Right ventricle myocardium superior (tissue), 1 donor: ENCODE results near the gene KLF6. TPM values are rescaled to one million over a fixed set of nuclear protein-coding genes. Genes with fewer than 3 reads are reported as not detected.

ENCODE experiments used
- ATAC-seq: fragments of 200-7000 bp; cut with Tn5 transposase; one replicate; pipeline ENCODE4 v1.9.1; 2020; ENCODE audit warnings: mild to moderate bottlenecking; ENCODE audit not compliant: poor library complexity
- DNase-seq: peaks from one replicate; pipeline ENCODE4 v3.0.0-alpha.2; 2020
- intact Hi-C: fragments of 100-400 bp; cut with DNase I; formaldehyde crosslinking; loops from one replicate; pipeline ENCODE4 v1.11.2; 2022
- total RNA-seq: library from RNA; stranded (reverse); fragmentation: NEBNext Ultra II Directional; extraction: Animal tissue kit (Norgen Biotek cat#: 25700); gene quantifications from one replicate; pipeline ENCODE4 v1.2.1, GENCODE V29; 2021
- donor health status: DM: no; HTN: yes; CAD: no; lungs with severe emphysema.

Gene KLF6
- total RNA-seq, 1 donor from 2014 or later, result 60.2 TPM

DNA sequence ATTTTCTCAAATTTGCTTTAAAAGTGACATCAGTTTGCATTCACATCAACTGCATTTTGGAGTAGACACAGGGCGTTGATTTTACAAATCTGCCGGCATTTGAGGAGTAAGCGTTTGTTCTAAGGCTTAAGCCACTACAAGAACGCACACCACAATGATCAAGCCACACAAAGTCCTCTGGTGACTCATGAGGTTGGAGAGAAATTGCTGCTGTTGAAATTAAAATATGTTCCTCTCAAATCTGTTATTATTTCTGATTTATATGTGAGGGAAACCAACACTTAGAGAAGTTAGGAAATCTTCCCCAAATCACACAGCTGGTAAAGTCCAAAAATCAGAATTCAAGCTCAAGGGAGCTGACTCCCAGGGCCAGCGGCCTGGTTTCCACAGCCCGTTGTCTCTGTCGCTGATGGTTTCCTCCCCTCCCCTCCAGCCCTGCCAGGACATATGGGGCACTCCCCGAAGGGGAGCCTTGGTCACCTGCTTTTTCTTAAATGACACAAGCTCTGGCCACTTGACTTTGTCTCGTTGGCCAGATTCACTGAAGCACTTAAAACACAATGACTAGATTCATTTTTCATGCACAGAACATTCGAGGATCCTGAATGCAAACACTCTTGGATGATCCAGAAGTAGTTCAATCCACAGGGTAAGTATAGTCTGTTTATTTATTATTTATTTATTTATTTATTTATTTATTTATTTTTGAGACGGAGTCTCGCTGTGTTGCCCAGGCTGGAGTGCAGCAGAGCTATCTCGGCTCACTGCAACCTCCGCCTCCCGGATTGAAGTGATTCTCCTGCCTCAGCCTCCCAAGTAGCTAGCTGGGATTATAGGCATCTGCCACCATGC lies 29.2 kb upstream of the KLF6 start:
- ATAC-seq (no peak), DNase-seq (no peak)
- intact Hi-C loops, result no loop called here

DNA sequence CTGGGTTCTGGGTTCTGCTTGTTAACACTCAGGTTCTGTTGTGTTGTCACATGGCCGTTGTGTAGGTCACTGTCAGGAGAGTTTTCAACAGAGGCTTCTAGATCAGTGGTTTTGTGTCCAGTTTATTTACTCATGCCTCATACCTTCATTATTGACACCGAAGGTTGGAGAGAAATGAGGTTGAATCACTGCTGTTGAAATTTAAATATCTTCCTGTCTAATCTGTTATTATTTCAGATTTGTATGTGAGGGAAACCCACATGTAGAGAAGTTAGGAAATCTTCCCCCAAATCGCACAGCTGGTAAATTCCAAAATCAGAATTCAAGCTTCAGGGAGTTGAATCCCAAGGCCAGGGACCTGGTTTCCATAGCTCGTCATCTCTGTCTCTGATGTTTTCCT lies 28.3 kb upstream of the KLF6 start:
- DNase-seq, result no peak
- no peak for ATAC-seq
- intact Hi-C loops, result no loop called here

DNA sequence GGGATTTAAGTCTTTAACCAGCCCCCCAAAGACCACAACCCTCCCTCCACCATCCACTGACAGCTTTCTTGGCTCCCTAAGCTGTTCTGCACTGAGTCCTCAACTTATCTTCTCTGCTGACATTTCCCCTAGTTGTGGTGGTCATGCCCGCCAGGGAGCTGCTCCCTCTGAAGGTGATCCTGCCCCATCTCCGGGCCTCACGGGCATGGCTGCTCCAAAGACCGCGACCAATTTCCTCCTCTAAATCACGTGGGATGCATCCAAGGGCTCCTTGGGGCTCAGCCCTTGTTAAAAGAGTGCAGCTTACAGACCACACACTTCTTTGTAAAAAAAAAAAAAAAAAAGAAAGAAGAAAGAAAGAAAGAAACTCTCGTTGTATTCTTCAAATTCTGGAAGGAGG lies 27.1 kb upstream of the KLF6 start:
- intact Hi-C loops, result no loop called here
- ATAC-seq (peak; percentile 30), DNase-seq (no peak)

DNA sequence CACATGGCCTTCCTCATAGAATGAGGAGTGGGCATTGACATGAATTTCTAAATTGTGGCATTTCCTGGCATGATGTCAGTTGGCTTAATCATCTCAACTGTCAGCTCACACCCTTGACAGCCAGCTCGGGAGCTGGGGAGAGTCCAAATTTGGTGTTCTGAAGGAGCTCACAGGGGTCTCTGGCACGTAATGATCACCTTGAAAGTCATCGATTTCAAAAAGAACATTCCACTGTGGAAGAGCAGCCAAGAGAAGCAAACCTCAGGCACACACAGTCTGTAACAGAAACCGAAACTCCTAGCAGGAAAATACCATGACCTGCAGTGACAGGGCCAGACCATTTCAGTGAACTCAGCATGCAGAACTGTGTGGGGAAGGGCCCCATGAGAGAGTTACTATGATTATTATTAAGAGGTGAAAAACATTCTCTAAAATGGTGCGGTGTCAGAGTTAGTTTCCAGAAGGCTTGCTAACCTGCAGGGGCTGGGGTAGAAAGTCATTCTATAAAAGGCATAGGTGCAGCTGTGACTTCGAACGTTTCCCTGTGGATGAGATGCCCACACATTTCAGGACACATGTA lies 26.4 kb upstream of the KLF6 start:
- DNase-seq (no peak), ATAC-seq (peak; percentile 68)
- intact Hi-C loops, result no loop called here

DNA sequence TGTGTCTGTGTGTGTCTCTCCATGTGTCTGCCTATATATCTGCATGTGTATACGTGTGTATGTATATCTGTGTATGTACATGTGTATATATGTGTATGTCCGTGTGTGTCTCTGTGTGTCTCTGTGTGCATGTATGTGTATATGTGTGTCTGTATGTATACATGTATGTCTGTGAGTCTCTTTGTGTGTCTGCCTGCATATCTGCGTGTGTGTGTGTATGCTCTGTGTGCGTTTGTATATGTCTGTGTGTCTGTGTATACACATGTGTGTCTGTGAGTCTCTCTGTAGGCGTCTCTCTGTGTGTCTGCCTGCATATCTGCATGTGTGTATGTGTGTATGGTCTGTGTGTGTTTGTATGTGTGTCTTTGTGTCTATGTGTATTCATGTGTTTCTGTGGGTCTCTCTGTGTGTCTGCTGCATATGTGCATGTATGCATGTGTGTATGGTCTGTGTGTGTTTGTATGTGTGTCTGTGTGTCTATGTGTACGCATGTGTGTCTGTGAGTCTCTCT lies 23.7 kb upstream of the KLF6 start:
- intact Hi-C loops, result no loop called here
- ATAC-seq, result no peak

DNA sequence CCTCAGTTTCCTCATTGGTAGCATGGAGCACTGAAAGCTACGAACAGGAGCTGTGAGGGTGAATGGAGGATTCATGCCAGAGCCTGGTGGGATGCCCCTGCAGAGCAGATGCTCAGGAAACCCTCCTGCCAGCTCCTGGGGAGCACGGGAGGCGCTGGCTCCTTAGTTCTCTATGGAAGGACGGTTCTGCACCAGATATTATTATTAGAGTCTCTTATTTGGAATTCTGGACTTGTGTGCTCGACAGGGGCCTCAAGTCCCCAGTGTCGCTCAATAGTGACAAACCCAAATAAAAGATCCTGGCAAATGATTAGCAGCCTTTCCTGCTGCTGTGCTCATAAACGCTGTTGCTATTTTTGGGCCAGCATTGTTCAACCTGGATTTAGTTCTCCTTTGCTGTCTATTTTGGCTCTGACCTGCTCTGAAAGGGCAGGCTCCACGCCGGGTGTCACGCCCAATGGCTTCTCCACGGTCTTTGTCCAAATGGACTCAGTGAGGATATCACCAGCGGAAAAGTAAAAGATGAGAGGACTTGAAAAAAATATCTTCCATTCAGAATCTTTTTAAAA lies 23.0 kb upstream of the KLF6 start:
- intact Hi-C loops, result no loop called here
- ATAC-seq, result peak; percentile 34
- DNase-seq, result no peak

More for the DNA sequence above, 23.7 kb upstream of the KLF6 start:
- DNase-seq, result no peak

DNA sequence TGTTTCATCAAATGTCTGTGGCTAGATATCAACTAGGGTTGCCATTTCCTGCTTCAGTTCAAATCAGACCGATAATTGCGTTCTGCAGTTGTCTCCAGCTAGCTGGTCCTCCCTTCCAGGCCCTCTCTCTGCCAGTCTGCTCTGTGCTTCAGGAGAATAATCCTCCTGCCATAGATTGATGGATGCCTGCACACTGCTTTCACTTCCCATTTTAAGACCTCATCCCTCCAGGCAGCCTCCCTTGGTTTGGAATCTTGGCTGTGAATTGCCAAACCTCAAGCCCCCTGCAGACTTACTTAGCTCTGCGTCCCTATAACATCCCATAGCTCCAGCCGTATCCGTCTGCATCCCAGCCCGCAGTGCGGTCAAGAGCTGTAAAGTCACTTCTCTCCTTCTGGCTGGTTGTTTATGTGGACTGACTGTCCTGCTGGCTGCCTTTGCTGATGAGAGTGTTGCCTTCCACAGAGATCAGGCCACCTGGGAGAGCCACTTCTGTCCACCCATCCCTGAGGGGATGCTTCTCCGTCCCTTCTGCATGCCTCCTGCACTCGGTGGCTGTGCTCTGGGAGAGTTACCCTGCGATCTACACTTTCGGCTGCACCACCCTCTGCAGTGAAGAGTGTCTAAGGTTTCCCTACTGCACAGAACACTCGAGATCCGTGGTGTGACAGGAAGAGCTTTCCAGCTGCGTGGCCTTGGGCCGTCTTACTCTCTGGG lies 22.4 kb upstream of the KLF6 start:
- intact Hi-C loops, result no loop called here
- DNase-seq, result no peak
- ATAC-seq, result no peak

DNA sequence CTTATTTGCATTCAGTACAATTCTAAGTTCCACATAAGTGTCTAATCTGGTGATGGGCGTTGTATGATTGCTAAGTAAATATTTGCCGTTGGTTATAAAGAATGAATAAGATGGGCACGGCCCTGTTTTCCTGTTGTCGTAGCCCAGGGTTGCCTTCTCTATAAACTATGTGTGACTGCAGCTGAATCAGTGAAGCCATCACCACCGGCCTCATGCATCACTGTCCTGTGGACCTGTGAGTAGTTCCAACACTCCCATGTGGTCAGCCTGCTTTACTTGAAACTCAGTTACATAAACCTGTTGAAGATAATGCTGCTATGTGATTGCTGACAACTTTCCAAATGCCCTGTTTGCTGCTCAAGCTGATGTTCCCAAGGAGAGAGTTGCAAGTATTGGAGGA lies 21.6 kb upstream of the KLF6 start:
- ATAC-seq (no peak), DNase-seq (no peak)
- intact Hi-C loops, result no loop called here

DNA sequence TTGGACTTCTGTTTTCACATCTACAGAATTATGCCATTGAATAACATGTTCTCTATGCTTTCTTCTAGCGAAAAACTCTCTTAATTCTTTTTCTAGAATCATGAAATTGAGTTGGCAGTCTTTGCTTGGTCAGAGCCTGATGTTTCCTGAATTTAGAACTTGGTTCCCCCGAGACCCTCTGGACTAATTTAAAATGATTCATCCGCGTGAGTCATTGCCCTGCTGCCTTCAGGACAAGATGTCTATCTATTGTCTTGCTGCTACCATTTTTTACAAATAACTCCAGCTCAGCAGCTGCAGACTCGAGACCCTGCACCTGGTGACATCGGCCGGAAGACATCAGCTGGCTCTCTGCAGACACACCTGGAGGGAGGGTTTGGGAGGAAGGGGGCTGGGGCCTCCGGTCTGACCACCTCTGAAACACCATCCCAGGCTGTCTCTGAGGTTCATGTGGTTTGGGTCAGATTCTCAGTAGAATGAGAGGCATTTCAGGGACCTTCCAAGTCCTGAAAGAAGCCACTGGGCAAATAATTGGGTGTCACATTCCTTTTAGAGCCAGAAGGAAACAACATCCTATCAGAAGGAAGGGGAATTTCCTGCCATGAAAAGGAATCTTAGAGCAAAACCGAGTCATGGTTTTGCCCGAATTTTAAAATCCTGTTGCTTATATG lies 20.9 kb upstream of the KLF6 start:
- intact Hi-C loops, result no loop called here
- no peak for DNase-seq
- ATAC-seq, result no peak

DNA sequence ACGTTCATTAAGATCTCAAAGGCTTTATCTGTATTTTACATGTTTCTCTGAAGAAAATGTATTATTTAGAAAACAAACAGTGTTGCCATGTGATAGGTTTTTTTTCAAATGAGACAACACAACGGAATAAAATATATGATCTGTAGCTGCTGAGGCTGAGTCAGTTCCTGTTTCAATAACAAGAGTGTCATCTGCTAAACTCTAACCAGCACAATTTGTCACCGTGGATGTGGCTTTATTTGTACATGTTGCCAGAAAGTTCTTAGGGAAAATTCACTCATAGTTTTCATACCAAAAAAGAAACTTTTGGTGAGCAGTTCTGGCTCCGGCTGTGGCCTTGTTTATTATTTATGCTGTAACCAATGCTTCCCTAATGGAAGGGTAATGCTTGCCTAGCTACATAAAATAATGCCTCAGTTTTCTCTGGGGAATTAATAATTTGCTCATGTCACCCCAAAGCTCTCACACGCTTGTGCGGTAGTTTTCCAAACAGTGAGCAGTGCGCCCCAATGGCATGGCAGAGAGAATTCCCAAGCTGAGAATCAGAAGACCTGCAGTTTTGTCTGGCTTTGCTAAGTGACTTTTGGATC lies 20.3 kb upstream of the KLF6 start:
- DNase-seq (no peak), ATAC-seq (no peak)
- intact Hi-C loops, result no loop called here

DNA sequence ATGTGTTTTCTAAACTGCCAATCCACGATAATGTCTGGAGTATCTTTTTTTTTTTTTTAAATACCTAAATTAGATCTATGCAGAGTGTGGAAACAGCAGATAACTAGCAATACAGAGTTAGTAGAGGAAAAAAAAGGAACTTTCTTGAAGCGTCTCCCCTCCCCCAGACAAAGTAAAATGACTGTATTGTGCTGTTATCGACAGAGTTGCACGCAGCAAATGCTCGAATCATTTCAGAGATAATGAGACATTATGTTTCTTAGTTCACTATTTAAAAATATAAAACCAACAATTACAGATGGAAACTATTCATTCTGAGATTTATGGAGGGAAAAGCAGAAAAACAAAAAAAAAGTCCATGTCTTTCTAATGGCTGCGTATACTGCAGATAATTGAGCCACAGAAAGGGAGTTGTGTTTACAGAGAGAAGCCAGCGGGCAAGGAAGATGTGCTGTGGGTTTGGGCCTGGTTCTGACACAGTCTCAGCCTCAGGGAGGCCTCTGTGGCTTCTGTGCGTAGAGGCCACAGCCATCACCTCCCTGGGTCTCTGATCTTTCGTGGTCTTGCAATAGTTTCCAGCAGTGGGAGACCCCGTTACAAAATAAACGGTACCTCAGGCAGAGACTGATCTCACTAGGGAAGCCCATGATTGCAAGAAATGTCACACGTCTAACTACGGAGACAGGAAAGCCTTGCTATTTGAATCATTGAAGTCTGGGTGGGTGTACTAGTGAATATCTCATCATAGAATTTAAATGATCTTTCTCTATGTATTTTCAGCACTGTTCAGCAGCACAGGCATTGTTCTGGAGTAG lies 19.1 kb upstream of the KLF6 start:
- no peak for DNase-seq
- intact Hi-C loops, result no loop called here
- ATAC-seq, result no peak

DNA sequence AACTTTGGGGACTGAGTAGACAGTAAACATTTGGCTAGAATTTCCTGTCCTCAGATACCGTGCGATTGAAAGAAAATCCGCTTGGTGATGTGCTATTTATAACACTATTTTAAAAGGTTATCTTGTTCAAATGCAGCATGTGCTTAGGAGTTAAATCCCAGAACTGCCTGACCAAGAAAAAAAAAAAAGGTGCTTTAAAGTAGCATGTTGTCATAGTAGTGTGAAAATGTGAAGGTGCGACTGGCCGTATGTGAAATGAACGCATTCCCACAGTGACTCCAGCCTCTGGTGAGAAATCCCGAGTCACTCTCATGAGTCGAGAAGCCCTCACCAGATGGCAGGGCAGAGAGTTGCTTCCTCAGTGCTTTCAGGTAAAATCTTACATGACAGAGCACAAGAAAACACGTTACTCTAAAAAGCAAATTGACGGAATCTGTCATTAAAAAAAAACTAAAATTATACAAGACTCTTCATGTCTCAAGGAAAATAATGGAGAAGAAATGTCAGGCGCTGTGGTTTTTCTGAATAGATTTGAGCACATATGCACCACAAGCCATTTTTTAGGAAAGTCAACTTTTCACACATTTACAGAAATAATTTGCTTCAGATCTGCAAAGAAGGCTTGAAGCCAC lies 18.4 kb upstream of the KLF6 start:
- intact Hi-C loops, result no loop called here
- ATAC-seq, result peak; percentile 21
- DNase-seq, result no peak

DNA sequence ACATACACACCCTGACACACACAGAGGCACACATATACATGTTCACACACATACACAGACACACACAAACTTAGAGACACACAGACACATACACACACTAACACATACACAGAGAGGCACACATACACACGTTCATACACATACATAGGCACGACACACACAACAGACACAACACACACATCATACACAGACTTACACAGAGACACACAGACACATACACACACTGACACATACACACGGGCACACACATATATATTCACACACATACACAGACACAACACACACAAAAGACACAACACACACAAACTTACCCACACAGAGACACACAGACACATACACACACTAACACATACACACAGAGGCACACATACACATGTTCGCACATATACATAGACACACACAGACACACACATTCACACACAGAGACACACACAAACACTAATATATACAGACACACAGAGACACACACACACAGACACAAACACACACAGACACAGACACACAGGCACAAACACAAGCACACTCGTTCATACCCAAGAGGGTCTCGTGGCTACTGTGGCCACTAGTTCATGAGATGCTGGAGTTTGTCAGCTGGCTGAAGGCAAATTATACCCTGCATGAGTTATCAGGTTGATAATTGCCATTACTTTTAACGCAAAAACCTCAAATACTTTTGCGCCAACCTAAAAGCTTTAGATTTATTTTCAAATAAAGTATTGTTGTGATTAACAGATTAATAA lies 17.7 kb upstream of the KLF6 start:
- no peak for ATAC-seq
- intact Hi-C loops, result no loop called here

DNA sequence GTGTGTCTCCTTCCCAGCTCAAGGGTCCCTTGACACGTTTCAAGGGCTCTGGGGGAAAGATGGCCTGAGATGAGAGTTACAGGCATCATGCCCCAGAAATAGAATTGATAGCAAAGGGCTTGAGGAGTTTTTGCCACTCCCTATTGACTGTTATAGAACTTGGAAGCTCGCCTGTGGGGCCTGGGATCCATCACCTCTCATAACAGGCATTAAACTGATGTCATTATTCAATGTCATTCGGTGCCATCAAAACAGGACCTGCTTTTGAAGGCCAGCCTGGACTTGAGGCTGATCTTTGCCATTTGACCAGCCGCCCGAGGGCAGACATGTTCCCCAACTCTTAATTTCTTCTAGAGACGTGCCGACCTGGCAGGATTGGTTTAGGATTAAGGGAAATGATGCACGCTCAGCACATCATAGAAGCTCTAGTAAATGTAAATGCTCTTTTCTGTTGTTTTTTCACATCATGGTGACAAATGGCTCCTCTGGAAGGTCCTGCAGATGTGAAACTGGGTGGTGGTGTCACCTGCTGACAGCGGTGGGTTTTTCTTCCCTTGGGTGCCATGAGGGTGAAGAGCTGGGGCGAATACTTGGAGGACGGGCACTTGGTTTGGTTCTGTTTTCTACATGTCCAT lies 16.7 kb upstream of the KLF6 start:
- DNase-seq, result peak; percentile 70
- intact Hi-C loops, result no loop called here
- ATAC-seq, result peak; percentile 78

More for the DNA sequence above, 17.7 kb upstream of the KLF6 start:
- no peak for DNase-seq

DNA sequence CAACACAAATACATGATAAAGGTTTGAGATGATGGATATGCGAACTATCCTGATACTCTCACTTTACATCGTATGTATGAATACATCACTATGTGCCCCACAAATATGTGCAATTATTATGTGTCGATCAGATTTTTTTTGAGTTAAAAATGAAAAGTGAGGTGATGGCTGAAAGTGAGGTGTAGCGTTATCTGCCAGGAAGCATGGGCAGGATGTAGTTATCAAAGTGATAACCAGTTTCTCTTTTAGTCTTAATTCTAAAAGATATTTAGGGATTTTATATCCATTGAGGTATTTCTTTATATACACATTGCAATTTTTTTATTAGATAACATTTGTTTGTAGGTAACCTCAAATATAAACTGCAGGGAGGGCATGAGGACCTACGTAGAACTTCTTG lies 15.6 kb upstream of the KLF6 start:
- intact Hi-C loops, result no loop called here
- no peak for DNase-seq
- ATAC-seq, result no peak

DNA sequence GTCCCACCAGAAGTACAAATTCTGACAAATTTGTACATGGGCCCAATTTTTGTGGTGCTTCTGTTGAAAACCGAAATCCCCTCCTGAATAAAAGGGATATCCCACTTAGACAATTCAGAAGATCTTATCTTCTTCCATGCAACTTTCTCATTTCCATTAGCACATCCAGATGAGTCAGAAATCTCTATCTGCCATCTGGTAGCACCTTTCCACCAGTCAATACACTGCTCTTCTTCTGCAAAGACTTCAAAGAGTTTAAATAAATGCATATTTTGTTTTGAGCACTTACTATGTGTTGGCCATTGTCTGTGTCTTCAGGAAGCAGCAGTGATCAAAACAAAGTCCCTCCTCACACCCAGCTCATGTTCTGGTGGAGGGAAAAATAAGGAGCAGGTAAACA lies 12.7 kb upstream of the KLF6 start:
- ATAC-seq (no peak), DNase-seq (no peak)
- intact Hi-C loops, result no loop called here
